SKM-1 (cell line): Measurements from ENCODE around the gene ACAD8.
A peak's percentile ranks its signal among the peaks of the same experiment; 100 is the strongest.

Source experiments
- DNase-seq: peaks from one replicate; lab custom pipeline; 2025; ENCODE audit not compliant: unreplicated experiment; lab: John Stamatoyannopoulos, UW

The ACAD8 gene

DNA sequence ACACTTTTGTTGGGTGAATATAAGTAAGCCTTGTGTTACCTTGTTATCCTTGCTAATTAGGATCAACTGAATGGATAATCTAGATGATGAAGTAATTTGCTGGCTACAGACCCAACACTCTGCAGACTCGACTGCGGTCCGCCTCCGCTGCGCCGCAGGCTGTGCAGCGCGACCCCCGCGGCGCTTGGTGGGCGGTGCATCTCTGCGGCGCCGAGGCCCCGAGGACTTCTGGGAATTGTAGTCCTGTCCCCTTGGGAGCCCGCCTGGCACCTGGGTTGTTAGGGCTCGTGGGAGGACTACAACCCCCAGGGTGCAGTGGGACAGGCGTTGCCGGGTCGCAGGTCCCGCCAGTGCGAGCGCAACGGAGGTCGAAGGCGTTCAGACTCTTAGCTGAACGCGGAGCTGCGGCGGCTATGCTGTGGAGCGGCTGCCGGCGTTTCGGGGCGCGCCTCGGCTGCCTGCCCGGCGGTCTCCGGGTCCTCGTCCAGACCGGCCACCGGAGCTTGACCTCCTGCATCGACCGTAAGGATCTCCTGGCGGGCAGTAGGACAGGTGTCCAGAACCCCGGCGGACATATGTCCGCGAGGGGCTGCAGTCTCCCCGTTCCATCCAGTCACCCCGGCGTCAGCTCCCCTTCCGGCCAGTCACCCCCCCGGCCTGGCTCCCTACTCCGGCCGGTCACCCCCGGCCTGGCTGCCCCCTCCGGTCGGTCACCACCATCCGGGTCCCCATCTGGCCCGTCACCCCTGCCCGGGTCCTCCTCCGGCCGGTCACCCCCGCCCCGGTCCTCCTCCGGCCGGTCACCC lies at the start of gene ACAD8, which contains the start of gene THYN1:
Gene ACAD8 (plus strand): TSS at position 381 of the 806 bp plus-strand sequence. CDS start 33 bp downstream, at position 414.
Gene THYN1 (minus strand): TSS at position 165 of the 806 bp plus-strand sequence. CDS start 470 bp downstream, outside the sequence.
- peak; percentile 87 for DNase-seq

DNA sequence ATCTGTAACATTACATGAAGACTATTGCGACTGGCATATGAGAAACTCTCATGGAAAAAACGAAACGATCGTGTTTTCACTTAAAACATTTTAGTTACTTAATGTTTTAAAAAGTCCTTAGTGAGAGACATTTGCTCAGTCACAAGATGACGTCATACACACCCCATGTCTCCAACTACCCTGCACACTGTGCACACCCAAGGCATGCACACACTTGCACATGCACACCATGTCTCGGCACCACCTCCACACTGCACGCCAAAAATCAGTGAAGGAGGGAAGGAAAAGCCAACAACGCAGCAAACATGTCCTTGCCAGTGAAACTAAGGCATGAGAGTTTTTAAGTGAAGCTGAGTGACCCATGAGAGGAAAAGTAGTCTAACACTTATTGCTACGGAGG lies 47.6 kb upstream of the ACAD8 start:
- DNase-seq: no peak

DNA sequence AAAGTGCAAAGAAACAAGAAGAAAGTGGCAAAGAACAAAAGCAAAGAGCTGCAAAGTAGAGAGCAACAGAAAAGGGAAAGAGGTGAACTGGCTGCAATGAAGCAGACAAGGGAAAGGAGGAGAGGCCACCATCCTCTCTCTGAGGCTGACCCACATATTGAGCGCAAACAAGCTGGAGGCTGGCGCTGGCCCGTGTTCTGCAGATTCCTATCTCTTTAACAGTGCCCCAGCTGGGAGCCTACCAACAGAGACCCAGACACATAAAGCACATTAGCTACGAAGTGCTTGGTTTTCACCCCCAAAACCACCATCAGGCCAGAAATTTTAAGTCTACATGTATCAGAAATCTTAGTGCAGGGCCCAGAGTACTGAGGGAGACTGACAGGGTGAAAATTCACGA lies 47.2 kb upstream of the ACAD8 start:
- DNase-seq: no peak

DNA sequence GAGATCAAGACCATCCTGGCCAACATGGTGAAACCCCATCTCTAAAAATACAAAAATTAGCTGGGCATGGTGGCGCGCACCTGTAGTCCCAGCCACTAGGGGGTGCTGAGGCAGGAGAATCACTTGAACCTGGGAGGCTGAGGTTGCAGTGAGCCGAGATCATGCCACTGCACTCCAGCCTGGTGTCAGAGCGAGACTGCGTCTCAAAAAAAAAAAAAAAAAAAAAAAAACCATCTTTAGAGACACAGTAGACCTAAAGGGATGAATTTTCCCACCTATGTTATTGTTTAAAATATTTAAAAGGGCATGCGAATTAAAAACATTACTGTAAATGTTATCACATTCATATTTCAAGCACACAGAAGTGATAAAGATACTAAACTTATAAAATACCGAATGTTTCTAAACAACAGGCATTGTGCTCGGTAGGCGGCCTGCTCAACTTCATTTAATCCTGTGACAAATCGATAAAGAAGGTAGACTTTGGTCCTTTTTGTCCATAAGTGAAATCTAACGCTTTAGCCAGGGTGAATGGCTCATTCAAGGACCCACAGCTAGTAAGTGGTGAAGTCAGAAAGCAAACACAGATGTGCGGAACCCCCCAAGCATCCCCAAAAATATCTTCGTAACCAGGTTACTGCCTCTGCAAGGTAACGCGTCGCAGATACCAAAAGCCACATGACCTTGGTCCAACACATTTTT lies 45.7 kb upstream of the ACAD8 start:
- DNase-seq: no peak

DNA sequence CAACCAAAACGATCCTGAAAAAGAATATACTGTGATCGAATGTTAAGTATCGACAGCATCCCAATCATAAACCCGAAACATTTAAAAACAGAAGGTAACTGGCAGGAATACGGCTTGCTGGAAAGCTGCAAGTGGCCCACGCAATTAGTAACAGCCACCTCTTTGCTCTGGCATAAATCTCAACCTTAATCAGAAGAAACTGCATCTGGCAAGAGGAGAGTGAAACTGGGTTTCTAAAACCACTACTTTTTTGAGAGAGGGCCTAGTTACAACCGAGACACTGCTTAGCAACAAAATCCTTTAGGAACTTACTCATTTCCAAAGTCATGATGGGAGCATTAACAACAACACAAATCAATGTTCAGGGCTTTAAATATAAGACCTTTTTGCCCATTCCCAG lies 37.5 kb upstream of the ACAD8 start:
- no peak for DNase-seq

DNA sequence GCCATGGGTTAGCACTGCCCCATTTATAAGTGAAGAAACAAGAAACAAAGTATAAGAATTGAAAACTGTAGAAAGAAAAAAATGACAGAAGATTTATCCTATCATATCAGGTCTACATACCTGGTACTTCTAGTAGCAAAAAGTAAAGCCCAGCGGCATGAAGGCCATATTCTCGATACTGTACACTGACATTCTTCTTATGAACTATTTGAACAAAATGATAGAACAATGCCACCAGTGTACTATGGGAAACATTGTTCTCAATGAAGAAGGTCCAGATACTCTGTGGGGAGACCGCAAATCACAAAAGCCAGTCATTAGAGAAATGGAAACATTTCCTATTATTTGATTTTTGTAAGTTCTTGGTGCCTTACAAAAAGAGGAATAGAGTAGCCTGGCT lies 36.6 kb upstream of the ACAD8 start:
- DNase-seq: no peak

DNA sequence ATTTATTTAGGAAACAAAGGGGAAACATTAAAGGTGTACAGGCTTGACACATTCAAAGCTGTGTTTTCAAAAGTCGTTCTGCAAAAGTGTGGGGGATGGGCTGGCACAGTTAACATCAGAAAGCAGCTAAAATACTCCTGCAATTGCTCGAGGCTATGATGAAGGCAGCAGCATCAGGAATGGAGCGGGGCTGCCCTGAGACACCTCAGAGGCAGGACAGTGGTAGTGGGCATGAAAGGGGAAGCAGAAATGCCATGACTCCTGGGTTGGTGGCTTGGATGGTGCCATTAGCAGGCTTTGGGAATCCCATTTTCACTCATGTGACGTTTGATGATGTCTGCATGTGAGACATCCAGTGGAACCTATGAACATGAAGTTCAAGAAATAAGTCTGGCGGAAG lies 30.2 kb upstream of the ACAD8 start:
- DNase-seq: no peak

DNA sequence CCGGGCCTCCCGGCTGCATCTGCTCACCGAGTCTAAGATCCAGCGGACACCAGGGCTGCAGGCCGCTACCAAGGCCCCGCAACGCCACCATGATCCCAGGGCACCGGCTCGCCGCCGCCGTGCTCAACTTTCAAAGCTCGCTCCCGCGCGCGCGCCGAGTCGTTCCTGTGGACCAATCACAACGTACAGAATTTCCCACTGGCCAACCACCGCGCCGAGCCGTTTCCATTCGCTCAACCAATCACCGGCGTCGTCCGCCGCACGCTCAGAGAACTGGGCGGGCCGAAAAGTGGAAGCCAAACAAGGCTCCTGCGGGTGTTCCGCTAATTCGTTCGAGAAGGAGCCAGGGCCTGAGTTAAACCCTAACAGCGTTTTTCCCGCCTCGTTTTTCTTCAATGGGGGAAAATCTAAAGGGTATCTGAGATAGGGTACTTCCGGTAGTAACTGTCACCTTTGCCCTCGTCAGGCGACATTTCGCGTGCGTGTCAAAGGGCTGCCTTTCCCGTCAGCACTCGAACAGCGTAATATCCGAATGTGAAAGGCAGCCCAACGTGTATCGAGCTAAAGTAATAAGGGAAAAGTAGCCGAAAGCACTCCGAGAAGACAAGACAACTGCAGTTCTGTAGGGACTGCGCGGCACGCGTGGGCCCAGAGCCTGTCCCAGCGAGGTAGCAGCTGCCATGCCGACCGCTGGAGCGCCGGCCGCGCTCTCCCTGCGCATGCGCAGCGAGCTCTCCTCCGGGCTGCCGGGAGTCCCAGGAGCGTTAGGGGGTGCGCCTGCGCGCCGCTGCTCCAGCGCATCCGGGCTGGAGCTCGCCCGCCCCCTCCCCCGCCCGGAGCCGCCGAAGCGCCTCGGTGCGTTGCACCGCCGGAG lies 29.3 kb upstream of the ACAD8 start, which contains the start of the genes NCAPD3 and VPS26B:
Gene NCAPD3 (minus strand): TSS at position 132 of the 874 bp plus-strand sequence. CDS start 41 bp downstream, at position 91.
Gene VPS26B (plus strand): TSS at position 836 of the 874 bp plus-strand sequence. CDS start 452 bp downstream, outside the sequence.
- peak; percentile 91 for DNase-seq

DNA sequence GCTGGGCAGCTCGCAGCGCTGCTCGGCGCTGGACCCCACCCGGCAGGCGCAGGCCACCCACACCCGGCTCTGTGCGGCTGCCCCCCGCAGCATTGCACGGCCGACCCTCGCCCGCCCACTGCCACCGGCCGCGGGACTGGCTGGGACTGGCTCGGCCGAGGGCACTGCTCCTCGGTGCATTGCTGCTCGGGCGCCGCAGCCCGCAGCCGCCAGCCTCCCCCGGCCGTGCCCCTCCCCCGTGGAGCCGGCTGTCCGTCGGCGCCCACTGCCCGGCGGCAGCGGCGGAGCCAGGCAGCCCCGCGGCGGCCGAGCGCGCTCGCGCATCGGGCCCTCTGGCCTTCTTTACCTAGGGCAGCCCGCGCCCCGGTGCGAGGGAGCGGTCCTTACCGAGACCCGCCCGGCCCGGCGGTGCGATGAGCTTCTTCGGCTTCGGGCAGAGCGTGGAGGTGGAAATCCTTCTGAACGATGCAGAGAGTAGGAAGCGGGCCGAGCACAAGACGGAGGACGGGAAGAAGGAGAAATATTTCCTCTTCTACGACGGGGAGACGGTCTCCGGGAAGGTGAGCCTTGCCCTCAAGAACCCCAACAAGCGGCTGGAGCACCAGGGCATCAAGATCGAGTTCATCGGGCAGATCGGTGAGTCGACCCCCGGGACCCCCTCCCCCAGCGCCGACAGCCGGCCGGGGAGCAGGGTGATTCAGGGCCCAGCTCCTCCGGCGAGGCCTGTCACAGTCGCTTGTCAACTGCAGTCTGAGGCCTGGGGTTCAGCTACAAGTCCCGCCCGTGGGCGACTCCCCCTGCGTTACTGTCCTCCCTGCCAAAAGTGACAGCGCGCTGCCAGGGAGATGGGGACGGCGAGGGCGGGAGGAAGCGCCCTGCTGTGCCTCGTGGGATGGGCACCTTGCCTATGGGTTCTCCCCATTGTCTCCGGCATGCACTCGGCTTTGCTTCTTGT lies 28.4 kb upstream of the ACAD8 start:
- no peak for DNase-seq

DNA sequence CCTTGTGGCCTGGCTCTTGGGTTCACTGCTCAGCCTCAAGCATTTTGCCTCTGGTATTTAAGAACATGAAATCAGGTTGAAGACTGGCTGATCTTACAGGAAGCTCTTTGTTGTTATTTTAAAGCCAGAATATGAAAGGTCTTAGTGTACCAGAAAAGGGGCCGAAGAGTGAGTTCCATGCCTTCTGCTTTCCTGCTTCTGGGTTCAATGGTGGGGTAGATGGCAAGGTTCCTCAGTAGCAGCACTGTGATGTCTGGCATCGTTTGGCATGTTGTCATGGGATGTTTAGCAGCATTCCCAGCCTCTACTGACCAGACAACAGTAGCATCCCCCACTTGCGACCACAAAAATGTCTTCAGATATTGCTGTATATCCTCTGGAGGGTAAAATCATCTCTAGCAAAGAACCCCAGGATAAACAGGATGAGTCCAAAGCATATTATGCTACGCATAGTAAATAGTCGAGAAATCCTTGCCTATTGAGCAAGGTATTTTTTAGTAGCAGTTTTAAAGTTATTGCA lies 26.5 kb upstream of the ACAD8 start:
- DNase-seq: no peak

DNA sequence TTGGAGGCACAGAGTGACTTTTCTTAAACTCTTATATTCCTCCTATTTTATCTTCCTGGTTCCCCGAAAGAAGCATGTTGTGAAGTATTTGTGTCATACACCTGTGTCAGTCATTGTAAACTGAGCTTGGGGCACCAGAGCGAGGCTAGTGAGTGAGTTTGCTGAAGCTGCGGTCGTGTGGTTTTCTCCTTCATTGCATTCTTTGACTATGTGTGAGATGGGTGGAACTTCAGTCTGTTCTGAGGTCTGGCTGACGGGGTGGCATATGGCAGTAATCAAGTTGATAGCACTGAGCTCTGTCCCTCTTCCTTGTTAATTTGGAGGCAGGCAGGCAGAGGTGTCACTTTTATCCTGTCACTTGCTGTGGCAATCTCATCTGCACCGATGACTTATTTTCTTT lies 24.7 kb upstream of the ACAD8 start:
- no peak for DNase-seq

DNA sequence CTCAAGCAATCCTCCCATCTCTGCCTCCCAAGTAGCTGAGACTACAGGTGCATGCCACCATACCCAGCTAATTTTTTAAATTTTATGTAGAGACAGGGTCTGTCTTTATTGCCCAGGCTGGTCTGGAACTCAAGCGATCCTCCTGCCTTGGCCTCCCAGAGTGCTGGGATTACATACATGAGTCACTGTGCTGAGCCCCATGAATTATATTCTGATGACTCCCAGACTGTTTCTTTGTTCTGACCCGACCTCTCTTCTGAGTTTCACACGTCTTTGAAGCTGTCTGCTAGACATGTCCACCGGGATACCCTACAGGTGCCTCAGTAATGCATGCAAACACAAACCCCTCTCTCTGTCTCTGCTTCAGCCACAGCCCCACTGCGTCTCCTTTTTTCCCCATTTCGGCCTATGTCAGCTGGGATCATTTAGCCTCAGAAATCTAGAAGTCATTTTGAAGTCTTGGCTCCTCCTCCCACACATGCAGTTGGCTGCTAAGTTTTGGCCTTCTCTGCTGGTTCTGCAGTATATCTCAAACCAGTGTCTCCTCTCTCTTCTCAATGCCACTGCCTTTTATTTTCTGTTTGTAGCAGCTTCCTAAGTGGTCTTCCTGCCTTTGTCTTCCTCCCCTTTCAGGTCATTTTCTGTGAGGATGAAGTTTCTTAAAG lies 24.1 kb upstream of the ACAD8 start:
- no peak for DNase-seq

DNA sequence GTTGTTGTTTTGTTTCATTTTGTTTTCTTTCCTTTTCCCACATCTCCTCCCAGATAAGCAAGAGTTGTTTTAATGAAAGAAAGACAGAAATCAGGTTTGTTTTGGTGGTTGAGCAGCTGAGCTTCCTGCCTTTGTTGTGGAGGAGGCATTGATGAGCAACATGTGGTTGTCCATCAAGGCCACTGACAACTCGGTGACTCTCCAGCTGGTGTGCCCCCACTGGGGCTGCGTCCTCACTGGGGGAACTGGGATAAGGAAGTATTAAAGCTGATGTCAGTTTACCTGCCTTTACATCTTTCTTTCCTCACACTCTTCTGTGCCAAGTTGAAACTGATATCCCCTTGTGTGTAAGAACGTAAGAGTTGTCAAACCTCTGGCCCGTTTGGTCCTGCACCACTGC lies 23.0 kb upstream of the ACAD8 start:
- no peak for DNase-seq

DNA sequence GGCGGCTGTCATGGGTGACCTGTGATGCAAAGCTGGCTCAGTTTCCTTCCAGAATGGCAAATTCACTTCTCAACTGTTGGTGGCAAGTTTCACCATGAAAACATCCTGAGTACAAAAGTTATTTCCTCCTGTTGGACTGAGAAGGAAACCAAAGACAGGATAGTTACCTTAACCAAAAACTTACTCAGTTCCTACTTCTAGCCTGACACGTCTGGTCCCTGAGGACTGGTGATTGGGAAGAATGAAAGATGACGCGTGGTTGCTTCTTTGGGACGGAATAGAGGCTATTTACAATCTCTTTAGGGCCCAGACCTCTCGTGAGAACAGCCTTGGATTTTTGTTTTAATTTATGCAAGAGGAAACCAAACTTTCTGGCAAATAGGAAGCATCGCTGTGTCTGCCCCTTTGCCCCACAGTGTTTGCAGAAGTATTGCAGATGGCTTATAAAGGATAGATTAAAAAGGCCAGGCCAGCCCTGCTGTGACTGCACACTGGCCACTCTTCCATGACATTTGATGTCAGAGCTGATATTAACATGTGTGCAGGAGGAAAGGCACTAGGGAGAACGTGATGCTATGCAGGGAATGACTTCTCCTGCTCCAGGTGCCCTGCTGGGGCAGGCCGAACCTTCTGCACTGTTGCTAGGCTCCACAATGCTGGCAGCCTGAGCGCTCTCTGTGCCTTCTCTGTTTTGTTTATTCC lies 21.3 kb upstream of the ACAD8 start:
- no peak for DNase-seq

DNA sequence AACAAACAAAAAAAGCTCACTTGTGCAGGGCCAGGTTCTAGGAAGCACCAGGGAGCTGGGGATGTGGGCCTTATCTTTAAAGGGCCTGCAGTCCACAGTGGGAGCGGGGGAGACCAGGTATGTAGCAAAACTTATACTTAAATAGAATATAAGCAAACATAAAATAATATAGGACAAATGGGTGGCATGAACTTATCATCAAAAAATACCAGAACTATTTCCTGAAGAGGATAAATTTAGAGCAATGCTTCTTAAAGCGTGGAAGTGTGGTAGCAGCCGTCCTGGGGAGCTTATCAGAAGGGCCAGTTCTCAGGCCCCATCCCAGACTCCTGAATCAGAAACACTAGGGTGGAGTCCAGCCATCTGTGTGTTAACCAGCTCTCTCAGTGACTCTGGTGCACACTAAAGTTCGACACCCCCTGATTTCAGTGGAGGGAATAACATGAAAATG lies 19.6 kb upstream of the ACAD8 start:
- DNase-seq: no peak

DNA sequence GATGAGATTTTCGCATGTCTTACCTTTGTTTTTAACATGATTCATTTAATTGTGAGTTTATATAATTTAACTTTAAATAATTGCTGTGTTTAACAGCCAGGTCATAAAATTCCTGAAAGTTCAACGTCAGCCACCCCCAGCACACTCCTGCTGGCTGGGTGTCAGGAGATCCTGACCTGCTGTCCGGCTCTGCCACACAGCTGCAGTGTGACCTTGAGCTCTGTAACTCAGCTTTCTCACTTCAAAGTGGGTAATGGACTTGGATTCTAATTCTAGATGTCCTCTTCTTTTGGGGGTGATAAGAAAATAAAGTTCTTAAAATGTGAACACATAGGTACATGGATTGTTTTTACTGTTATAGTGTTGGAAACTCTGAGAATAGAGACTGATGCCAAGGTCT lies 18.0 kb upstream of the ACAD8 start:
- DNase-seq: no peak

DNA sequence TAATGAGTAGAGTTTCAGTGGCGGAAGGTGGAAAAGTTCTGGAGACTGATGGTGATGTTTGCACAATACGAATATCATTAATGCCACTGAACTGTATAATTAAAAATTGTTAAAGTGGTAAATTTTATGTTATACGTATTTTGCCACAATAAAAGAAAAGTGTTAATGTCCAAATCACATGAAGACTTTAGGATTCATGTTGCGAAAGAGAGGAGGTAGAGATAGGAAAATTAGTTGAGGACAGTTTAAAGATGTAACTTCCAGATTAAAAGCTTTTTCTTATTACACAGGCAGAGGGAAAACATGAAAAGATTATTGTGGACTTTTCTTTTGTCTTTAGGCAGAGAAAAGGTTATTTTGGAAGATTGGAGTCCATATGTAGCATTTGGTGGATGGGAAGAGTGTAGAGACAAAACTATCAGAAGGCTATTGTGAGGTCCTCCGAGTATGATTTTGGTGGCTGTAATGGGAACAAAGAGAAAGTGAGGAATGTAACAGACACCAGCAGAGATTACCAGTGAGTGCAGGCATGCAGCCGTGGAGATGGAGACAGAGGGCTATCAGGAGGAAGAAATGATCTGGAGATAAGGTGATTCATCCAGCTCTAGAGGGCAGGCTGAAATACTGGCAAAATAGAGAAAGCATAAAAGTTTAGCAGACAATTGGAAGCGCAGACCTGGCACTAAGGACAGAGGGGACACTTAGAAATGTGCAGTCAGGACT lies 16.4 kb upstream of the ACAD8 start:
- DNase-seq: no peak

DNA sequence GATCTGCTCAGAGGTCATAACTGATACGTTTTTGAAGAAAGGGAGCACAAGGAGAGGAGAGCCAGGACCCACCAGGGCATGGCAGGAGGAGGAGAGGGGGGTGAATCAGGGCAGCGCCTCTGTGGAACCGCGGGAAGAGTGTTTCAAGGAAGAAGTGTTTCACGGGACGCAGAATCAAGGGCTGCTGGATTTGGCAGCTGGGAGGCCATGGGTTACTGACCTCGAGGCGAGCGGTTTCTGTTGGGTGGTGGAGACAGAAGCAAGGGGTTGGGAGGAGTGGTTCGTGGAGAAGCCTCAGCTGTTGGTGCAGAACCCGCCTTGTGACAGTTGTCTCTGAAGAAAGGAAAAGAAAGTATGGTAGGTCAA lies 15.8 kb upstream of the ACAD8 start:
- DNase-seq: no peak
